Liver (tissue), 9 donors: ENCODE data around the gene HOXB8. TPM values are rescaled to one million over a fixed set of nuclear protein-coding genes. Genes with fewer than 3 reads are reported as not detected.

ENCODE experiments used
- DNase-seq: peaks from one replicate; pipeline ENCODE4 v3.0.0-alpha.2; 2017; ENCODE audit warnings: low spot score
- H3K27ac ChIP-seq, 2 donors: one replicate each; pipeline ENCODE4 v1.7.0; 2013; ENCODE audit warnings: inconsistent platforms in 2 of 2, low read length in 2 of 2, control low read depth in 1 of 2, low read depth in 1 of 2, mild to moderate bottlenecking in 1 of 2
- H3K27me3 ChIP-seq, 4 donors: one replicate each; pipeline versions ENCODE4 v1.6.1 to v1.7.0; 2013; ENCODE audit warnings: low read length in 3 of 4, inconsistent platforms in 1 of 4, mild to moderate bottlenecking in 1 of 4, moderate library complexity in 1 of 4; ENCODE audit not compliant: control insufficient read depth in 4 of 4, insufficient read depth in 4 of 4
- H3K36me3 ChIP-seq, 4 donors: one replicate each; pipeline versions ENCODE4 v1.6.1 to v1.7.0; 2013; ENCODE audit warnings: low read length in 3 of 4, mild to moderate bottlenecking in 3 of 4, low read depth in 1 of 4, moderate library complexity in 1 of 4; ENCODE audit not compliant: control insufficient read depth in 4 of 4, insufficient read depth in 3 of 4
- H3K4me1 ChIP-seq, 4 donors: one replicate each; pipeline versions ENCODE4 v1.6.1 to v1.7.0; 2013; ENCODE audit warnings: low read length in 3 of 4, mild to moderate bottlenecking in 3 of 4, moderate library complexity in 1 of 4; ENCODE audit not compliant: control insufficient read depth in 4 of 4, insufficient read depth in 4 of 4
- H3K4me3 ChIP-seq, 3 donors: one replicate each; pipeline versions ENCODE4 v1.6.1 to v1.7.0; 2013; ENCODE audit warnings: low read length in 3 of 3, control low read depth in 1 of 3, low read depth in 1 of 3, mild to moderate bottlenecking in 1 of 3
- H3K9ac ChIP-seq, 2 donors: one replicate each; pipeline ENCODE4 v1.7.0; 2013; ENCODE audit warnings: low read length in 2 of 2, mild to moderate bottlenecking in 2 of 2, moderate library complexity in 2 of 2, control low read depth in 1 of 2, low read depth in 1 of 2
- H3K9me3 ChIP-seq, 4 donors: one replicate each; pipeline versions ENCODE4 v1.6.1 to v1.7.0; 2013; ENCODE audit warnings: low read length in 3 of 4; ENCODE audit not compliant: control insufficient read depth in 4 of 4
- ATF3 ChIP-seq: IDR thresholded peaks from 2 replicates; pipeline ENCODE4 v1.6.1; 2016; ENCODE audit warnings: antibody characterized with exemption
- EGR1 ChIP-seq, 2 donors: IDR thresholded peaks; 2 replicates each; pipeline ENCODE4 v1.6.1; 2016 to 2018; ENCODE audit warnings: antibody characterized with exemption in 2 of 2, low read depth in 2 of 2
- FOXA1 ChIP-seq: IDR thresholded peaks from 2 replicates; pipeline ENCODE4 v1.6.1; 2016; ENCODE audit warnings: antibody characterized with exemption
- FOXA2 ChIP-seq: IDR thresholded peaks from 2 replicates; pipeline ENCODE4 v1.6.1; 2016; ENCODE audit warnings: antibody characterized with exemption
- GABPA ChIP-seq, 2 donors: IDR thresholded peaks in 1 of 2; conservative IDR thresholded peaks in 1 of 2; 2 replicates each; pipeline ENCODE4 v1.6.1; 2016; ENCODE audit warnings: antibody characterized with exemption in 2 of 2, mild to moderate bottlenecking in 1 of 2, moderate library complexity in 1 of 2
- HNF4A ChIP-seq, 2 donors: conservative IDR thresholded peaks; 2 replicates each; pipeline ENCODE4 v1.6.1; 2016; ENCODE audit warnings: antibody characterized with exemption in 2 of 2, mild to moderate bottlenecking in 2 of 2
- HNF4G ChIP-seq: IDR thresholded peaks from 2 replicates; pipeline ENCODE4 v1.6.1; 2016; ENCODE audit warnings: antibody characterized with exemption
- JUND ChIP-seq, 2 donors: IDR thresholded peaks; 2 replicates each; pipeline ENCODE4 v1.6.1; 2016; ENCODE audit warnings: antibody characterized with exemption in 2 of 2
- RAD21 ChIP-seq, 2 donors: IDR thresholded peaks; 2 replicates each; pipeline ENCODE4 v1.6.1; 2016; ENCODE audit warnings: antibody characterized with exemption in 2 of 2, mild to moderate bottlenecking in 2 of 2
- RXRA ChIP-seq, 2 donors: IDR thresholded peaks; 2 replicates each; pipeline ENCODE4 v1.6.1; 2017 to 2018; ENCODE audit warnings: antibody characterized with exemption in 2 of 2, mild to moderate bottlenecking in 1 of 2
- SP1 ChIP-seq: IDR thresholded peaks from 2 replicates; pipeline ENCODE4 v1.6.1; 2018; ENCODE audit warnings: antibody characterized with exemption, mild to moderate bottlenecking
- YY1 ChIP-seq: IDR thresholded peaks from 2 replicates; pipeline ENCODE4 v1.6.1; 2016; ENCODE audit warnings: antibody characterized with exemption, mild to moderate bottlenecking
- ZBTB33 ChIP-seq: IDR thresholded peaks from 2 replicates; pipeline ENCODE4 v1.6.1; 2016; ENCODE audit warnings: antibody characterized with exemption
- WGBS: extraction: QIAGEN DNeasy Blood & Tissue Kit; methylation state at CpG from one replicate; pipeline ENCODE4 v1.1.7; 2013; 5-methylcytosine and 5-hydroxymethylcytosine counted together
- polyA plus RNA-seq, 2 donors: library from polyadenylated mRNA; stranded (reverse) in 1 of 2; unstranded in 1 of 2; fragments of 200-250 nt in 1 of 2; fragments of >200 nt in 1 of 2; fragmentation: Nextera tagmentation in 1 of 2; extraction: Ambion mirVana in 1 of 2; gene quantifications; one replicate each; pipeline versions ENCODE4 v1.2.1 to v1.2.3, GENCODE V29; 2013 to 2015
- total RNA-seq, 2 donors: library from RNA; depleted of rRNA; stranded (reverse); fragments of >200 nt; gene quantifications; one replicate each; pipeline ENCODE4 v1.2.3, GENCODE V29; 2014
- TF ChIP-seq, protein P1 (sequence below): IDR thresholded peaks from 2 replicates; pipeline ENCODE4 v1.6.1; 2016; ENCODE audit warnings: antibody characterized with exemption, mild to moderate bottlenecking
- donor health status: healthy.
- donor health status: healthy.
- donor health status: healthy.
- donor health status: healthy.
- donor health status: healthy.

The HOXB8 gene
- total and polyA plus RNA-seq, 4 donors: not detected

DNA sequence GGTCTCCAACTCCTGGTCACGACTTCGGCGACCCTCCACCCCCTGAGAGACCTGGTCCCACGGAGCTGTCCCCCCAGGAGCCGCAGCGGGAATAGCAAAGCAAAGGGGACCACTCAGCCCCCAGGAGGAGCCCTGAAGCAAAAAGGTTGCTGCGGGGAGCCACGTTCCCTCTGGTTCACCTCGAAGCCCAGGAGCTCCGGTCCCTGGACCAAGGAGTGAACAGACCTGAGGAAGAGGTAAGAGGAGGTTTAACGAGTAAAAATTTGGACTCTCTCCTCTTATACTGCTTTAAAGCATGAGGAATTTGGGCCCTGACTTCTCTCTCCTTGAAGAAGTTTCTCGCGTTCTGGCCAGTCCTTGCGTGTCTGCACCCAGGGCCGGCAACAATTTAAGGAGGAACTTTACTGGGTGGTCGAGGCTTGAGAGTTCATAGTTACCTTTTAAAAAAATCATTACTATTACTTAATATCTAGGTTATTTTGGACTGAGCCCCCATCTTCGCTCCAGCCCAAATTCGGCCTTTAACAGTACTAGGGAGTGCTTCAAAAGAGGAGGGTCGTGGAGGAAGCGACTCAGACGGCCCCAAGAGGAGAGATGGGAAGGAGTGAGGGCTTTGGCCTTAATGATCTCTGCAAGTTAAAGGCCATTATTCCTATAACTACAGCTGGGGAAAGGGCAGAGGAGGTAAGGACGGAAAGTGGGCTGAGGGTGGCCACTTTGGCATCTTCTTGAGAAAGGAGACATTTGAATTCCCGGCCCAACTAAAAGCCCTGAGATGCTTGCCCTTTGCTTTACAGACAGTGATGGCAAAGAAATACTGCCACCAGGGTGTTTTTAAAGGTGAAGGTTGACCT lies 28.0 kb upstream of the HOXB8 start:
- peaks cover 15 to 32% (median 25%) of the 10 kb centered on the region in 4 donors for H3K27me3 ChIP-seq
- no peak for DNase-seq
- TF ChIP-seq ZBTB33: no peak
- TF ChIP-seq FOXA1: no peak
- H3K27ac ChIP-seq: no peak overlapping the region
- H3K36me3 ChIP-seq: no peaks in the 10 kb centered on the region
- H3K9ac ChIP-seq: no peak overlapping the region
- no peak overlapping the region for H3K4me3 ChIP-seq
- WGBS: 22% methylated on average over 23 of the region's 23 CpGs
- peaks cover 0 to 6% (median 2%) of the 10 kb centered on the region in 4 donors for H3K4me1 ChIP-seq
- H3K9me3 ChIP-seq: no peaks in the 10 kb centered on the region

DNA sequence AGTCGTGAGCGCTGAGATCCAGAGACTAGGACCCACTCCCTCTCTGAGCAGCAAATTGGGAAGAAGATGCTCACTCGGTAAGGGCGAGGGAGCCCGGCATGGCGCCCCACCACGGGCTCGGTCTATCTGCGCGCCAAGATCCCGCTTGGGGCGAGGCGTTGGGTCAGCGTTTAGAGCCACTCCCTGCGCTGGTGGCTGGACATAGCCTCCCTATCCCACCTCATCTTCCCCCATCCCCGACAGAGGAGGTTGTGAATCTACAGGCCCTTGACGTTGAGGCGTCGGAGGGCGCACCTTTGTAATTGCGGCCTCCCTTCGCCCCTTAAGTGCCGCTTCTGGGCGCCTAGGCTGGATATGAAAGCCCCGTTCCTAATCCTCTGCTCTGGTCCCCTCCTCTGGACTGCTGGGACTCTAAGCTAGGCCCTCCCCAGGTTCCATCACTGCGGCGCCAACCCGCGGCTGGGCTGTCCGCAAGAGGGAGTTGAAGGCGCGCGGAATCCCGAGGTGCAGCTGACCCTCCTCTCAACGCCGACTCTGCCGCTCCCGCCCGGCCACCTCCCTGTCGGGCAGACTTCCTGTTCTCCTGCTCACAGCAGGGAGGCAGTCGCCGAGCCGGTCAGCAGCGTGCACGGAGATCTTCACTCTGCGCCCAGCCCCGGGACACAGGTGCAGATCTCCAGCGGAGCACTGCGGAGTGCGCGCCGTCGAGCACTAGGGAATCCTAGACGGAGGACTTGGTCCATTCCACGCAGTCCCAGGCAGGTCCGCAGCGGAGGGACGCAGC lies 27.2 kb upstream of the HOXB8 start:
- Histone ChIP-seq H3K4me3 (no peak overlapping the region), H3K4me1 (peaks cover 0 to 1% (median under 1%) of the 10 kb centered on the region in 4 donors), H3K27ac (no peak overlapping the region), H3K9ac (no peak overlapping the region), H3K36me3 (no peaks in the 10 kb centered on the region), H3K9me3 (no peaks in the 10 kb centered on the region), H3K27me3 (peaks cover 17 to 34% (median 26%) of the 10 kb centered on the region in 4 donors)
- no peak for TF ChIP-seq RXRA (IDR thresholded peaks at IDR 0.05)
- no peak for TF ChIP-seq ZBTB33
- no peak for TF ChIP-seq GABPA (IDR thresholded peaks at IDR 0.05 in 1 of 2, conservative IDR thresholded peaks at IDR 0.05 in 1 of 2)
- no peak for TF ChIP-seq EGR1 (IDR thresholded peaks at IDR 0.05; ENCODE audit: low read depth in 2 of 2)
- no peak for TF ChIP-seq RAD21 (IDR thresholded peaks at IDR 0.05)
- TF ChIP-seq HNF4A (conservative IDR thresholded peaks at IDR 0.05): no peak
- TF ChIP-seq HNF4G: no peak
- TF ChIP-seq, protein P1, sequence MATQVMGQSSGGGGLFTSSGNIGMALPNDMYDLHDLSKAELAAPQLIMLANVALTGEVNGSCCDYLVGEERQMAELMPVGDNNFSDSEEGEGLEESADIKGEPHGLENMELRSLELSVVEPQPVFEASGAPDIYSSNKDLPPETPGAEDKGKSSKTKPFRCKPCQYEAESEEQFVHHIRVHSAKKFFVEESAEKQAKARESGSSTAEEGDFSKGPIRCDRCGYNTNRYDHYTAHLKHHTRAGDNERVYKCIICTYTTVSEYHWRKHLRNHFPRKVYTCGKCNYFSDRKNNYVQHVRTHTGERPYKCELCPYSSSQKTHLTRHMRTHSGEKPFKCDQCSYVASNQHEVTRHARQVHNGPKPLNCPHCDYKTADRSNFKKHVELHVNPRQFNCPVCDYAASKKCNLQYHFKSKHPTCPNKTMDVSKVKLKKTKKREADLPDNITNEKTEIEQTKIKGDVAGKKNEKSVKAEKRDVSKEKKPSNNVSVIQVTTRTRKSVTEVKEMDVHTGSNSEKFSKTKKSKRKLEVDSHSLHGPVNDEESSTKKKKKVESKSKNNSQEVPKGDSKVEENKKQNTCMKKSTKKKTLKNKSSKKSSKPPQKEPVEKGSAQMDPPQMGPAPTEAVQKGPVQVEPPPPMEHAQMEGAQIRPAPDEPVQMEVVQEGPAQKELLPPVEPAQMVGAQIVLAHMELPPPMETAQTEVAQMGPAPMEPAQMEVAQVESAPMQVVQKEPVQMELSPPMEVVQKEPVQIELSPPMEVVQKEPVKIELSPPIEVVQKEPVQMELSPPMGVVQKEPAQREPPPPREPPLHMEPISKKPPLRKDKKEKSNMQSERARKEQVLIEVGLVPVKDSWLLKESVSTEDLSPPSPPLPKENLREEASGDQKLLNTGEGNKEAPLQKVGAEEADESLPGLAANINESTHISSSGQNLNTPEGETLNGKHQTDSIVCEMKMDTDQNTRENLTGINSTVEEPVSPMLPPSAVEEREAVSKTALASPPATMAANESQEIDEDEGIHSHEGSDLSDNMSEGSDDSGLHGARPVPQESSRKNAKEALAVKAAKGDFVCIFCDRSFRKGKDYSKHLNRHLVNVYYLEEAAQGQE: no peak
- TF ChIP-seq ATF3: no peak
- TF ChIP-seq FOXA2: no peak
- no peak for TF ChIP-seq JUND (IDR thresholded peaks at IDR 0.05)
- TF ChIP-seq SP1: no peak
- TF ChIP-seq YY1: no peak
- DNase-seq: no peak
- WGBS: 8% methylated on average over 58 of the region's 58 CpGs
